Activated naive CD8-positive, alpha-beta T cell treated with anti-CD3 and anti-CD28 coated beads for 36 hours (primary cell): ENCODE measurements around the gene LBHD2. TPM values are rescaled to one million over a fixed set of nuclear protein-coding genes. Genes with fewer than 3 reads are reported as not detected.

Experiments used
- DNase-seq: peaks from one replicate; pipeline ENCODE4 v3.0.0; 2021
- H3K27ac Mint-ChIP-seq: one replicate; pipeline ENCODE4 v1.8.0; 2022; ENCODE audit warnings: mild to moderate bottlenecking, moderate library complexity, mixed read lengths
- H3K27me3 Mint-ChIP-seq: one replicate; pipeline ENCODE4 v1.8.0; 2022; ENCODE audit warnings: mild to moderate bottlenecking, mixed read lengths
- H3K36me3 Mint-ChIP-seq: one replicate; pipeline ENCODE4 v1.8.0; 2021; ENCODE audit warnings: mild to moderate bottlenecking, mixed read lengths
- H3K4me1 Mint-ChIP-seq: one replicate; pipeline ENCODE4 v1.8.0; 2021; ENCODE audit warnings: mixed read lengths
- H3K4me3 Mint-ChIP-seq: one replicate; pipeline ENCODE4 v1.8.0; 2022; ENCODE audit warnings: mild to moderate bottlenecking, moderate library complexity, mixed read lengths
- H3K9me3 Mint-ChIP-seq: one replicate; pipeline ENCODE4 v1.8.0; 2022; ENCODE audit warnings: mixed read lengths
- total RNA-seq, 2 experiments: library from RNA; stranded (reverse); gene quantifications; one replicate each; pipeline ENCODE4 v1.2.3, GENCODE V29; 2021

Gene LBHD2
- total RNA-seq, 2 experiments from 2014 or later: not detected

DNA sequence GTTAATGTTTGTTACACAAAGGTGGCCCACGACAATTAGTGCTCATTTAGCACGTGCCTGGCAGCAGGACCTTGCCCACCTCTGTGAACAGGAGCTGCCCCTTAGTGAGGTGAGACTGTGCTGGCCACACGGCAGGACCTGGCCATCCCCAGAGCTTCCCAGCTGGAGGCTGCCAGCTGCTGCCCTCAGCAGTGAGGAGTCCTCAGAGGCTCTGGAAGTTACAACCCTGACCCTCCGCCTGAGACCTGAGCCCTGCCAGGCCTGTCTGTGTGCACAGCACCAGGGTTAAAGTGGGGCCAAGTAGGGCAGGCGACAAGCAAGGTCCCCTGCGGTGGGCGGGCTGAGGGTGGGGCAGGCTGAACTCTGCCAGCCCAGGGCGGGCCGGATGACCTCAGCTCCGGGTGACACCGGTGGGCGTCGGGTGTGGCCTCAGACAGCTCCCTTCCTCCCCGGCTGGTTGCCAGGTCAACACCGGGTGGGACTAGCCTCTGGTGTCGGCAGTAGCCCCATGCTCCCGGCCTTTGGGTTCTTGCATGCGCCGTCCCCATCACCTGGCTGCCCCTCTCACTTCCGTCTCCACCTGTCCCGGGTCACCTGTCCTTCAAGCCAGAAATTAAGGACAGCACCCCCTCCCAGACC is 9.2 kb upstream of the LBHD2 start:
- no peaks in the 10 kb centered on the region for H3K4me1 Mint-ChIP-seq
- H3K27ac Mint-ChIP-seq: no peak overlapping the region
- H3K36me3 Mint-ChIP-seq: no peaks in the 10 kb centered on the region
- DNase-seq: peak; percentile 37
- no peaks in the 10 kb centered on the region for H3K9me3 Mint-ChIP-seq
- no peak overlapping the region for H3K4me3 Mint-ChIP-seq
- H3K27me3 Mint-ChIP-seq: peaks cover 5% of the 10 kb centered on the region

DNA sequence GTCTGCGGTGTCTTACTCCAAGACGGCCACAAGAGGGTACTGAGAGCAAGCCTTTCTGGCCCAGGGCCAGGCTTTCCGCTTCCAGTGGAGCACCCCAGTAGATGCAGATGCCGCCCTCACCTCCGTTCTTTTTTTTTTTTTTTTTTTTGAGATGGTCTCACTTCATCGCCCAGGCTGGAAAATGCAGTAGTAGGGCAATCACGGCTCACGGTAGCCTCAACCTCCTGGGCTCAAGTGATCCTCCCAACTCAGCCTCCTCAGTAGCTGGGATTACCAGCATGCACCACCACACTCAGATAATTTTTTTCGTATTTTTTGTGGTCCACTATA is 5.6 kb upstream of the LBHD2 start:
- Mint-ChIP-seq H3K36me3 (no peaks in the 10 kb centered on the region), H3K9me3 (no peaks in the 10 kb centered on the region), H3K27ac (no peak overlapping the region), H3K4me3 (no peak overlapping the region), H3K27me3 (peaks cover 5% of the 10 kb centered on the region), H3K4me1 (no peaks in the 10 kb centered on the region)
- DNase-seq: peak; percentile 73

DNA sequence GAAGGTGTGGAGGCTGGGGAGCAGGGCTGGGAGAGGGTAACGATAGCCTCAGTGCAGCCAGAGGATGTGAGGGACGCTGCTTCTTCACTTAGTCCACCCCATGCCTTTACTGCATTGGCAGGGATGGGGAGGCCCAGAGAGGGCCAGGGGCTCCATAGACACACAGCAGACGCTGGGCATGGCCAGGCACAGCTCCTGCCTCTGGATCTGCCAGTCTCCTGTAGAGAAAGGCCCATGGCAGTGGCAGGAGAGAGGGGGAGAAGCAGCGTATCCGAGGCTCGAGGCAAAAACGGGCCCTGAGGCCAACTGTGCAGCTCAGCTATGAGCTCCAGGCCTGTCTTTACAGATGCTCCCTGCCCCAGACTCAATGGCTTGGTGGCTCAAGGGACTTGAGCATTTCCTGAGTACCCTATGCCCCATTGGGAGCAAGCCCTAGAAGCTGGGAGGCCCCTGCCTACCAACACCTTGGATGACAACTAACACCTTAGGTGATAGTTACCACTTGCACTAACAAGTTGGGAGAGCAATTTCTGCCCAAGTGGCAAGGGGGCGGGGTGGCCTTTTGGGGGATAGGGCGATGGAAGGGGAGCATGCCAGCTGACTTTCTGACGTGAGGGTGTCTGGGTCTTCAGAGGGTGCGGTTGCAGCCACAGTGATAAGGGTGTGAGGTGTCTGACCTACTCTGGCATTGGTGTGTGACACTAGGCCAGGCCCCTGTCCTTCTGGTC is 5.0 kb upstream of the LBHD2 start:
- no peaks in the 10 kb centered on the region for H3K36me3 Mint-ChIP-seq
- DNase-seq: no peak
- no peak overlapping the region for H3K27ac Mint-ChIP-seq
- H3K4me3 Mint-ChIP-seq: no peak overlapping the region
- no peaks in the 10 kb centered on the region for H3K9me3 Mint-ChIP-seq
- H3K27me3 Mint-ChIP-seq: peaks cover 5% of the 10 kb centered on the region
- no peaks in the 10 kb centered on the region for H3K4me1 Mint-ChIP-seq

DNA sequence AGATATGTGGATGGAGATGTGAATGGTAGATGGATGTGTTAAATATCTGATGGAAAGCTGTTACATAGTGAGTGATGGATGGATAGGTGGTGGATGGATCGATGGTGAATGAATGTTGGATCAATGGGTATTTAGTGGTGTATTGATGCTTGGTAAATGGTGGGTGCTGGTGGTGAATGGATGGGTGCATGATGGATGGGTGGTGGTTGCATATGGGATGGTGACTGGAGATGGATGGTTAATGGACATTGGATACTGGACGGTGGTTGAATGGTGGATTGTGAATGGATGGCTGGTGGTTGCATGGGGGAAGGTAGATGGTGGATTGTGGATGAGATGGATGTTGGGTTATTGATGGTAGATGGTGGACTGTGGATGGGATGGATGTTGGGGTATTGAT is 2.1 kb upstream of the LBHD2 start:
- peaks cover 16% of the 10 kb centered on the region for H3K27me3 Mint-ChIP-seq
- no peaks in the 10 kb centered on the region for H3K4me1 Mint-ChIP-seq
- no peaks in the 10 kb centered on the region for H3K36me3 Mint-ChIP-seq
- H3K27ac Mint-ChIP-seq: no peak overlapping the region
- no peak for DNase-seq
- no peak overlapping the region for H3K4me3 Mint-ChIP-seq
- H3K9me3 Mint-ChIP-seq: no peaks in the 10 kb centered on the region

DNA sequence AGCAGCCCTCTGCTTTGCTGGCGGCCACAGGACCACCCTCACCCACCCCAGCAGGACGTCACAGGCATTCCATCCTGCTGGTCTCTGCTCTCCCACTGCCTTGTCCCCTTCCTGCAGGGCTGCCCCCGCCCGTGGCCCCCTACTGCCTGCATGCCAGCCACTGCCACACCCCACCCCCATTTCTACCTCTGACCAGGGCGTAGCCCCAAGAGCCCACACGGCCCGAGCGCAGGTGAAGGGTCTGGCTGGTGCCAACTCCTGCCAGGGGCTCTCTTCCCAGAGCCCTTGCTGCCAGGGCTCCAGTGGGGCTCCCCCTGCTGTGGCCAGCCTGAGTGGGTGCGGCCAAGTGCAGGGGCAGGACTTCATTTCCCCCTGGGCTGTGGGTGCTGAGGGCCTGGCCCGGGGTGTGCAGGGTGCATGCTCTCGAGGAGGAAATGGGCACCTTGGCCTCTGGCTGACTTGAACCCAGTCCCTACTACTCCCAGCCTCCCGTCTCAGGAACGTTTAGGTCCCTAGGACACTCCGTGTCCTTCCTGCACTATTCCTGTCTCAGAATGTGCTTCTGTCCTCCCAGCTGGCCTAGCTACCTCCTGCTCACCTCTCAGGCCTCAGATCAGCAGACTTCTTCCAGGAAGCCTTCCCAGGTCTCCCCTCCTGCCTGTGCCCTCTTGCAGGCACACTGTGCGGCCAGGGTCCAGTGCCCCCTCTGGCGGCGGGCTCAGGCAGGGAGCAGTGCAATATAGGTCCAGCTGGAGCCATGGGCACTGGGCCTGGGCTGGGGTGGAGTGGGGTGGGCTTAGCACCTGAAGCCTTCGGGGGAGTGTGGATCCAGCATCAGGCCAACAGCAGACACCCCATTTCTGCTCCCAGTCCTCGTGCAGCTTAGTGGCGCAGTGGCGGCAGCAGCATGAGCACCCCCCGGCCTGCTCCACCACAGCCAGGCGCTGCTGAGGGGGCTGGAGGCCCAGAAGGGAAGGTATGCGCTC is 1.4 kb downstream of the LBHD2 start:
- H3K27me3 Mint-ChIP-seq: peaks cover 16% of the 10 kb centered on the region
- H3K9me3 Mint-ChIP-seq: no peaks in the 10 kb centered on the region
- no peaks in the 10 kb centered on the region for H3K4me1 Mint-ChIP-seq
- H3K27ac Mint-ChIP-seq: no peak overlapping the region
- H3K4me3 Mint-ChIP-seq: no peak overlapping the region
- H3K36me3 Mint-ChIP-seq: no peaks in the 10 kb centered on the region
- DNase-seq: no peak

DNA sequence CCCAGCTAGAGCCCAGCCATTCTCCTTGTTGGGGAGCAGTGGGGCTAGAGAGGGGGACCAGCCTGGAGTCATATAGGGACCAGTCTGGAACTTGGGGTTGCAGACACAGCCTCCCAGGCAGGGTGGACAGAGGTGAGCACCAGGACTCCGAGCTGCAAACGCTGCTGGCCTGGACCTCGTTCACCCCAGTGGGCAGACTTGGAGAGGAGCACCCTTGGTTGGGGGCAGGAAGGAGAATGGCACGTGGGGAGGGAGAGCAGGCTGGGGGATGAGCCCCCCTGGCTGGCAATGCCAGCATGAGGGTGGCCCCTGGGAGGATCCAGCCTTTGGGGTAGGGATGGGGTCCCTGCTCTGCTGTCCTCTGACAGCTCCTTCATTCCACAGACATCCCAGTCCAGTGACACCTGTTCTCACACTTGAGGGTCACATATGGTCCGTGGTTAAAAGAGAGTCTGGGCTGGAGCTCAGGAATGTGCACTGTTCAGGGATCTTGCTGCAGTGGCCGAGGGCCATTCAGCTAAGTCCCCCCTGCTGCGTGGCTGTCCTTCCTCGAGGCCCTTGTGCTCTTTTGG is 2.8 kb downstream of the LBHD2 start:
- Mint-ChIP-seq H3K9me3 (no peaks in the 10 kb centered on the region), H3K4me3 (no peak overlapping the region), H3K4me1 (peaks cover 6% of the 10 kb centered on the region), H3K36me3 (no peaks in the 10 kb centered on the region), H3K27me3 (peaks cover 16% of the 10 kb centered on the region), H3K27ac (no peak overlapping the region)
- DNase-seq: no peak

DNA sequence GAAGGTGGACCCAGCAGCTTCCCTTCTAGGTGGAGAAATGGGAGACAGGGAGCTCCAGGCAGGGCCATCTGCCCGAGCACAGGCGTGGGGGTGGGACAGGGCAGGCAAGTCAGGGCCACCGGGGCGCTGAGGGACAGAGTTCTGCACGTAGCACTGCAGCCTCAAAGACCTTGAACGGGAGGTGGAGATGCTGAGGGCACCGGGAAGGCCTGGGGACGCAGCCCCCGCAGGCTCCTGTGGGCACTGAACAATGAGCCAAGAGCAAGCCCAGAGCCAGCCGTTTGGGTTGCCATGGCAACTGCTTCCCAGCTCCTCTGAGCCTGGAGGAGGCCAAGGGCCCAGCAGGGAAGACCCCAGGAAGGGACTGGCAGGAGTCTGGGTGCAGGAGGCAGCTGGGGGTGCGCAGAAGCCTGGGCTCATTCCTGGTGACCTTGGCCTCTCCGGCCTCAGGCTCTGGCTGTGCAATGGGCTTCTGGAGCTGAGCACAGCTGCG is 3.4 kb downstream of the LBHD2 start:
- peaks cover 8% of the 10 kb centered on the region for H3K4me1 Mint-ChIP-seq
- no peak overlapping the region for H3K27ac Mint-ChIP-seq
- no peaks in the 10 kb centered on the region for H3K36me3 Mint-ChIP-seq
- H3K9me3 Mint-ChIP-seq: no peaks in the 10 kb centered on the region
- no peak overlapping the region for H3K4me3 Mint-ChIP-seq
- H3K27me3 Mint-ChIP-seq: peaks cover 16% of the 10 kb centered on the region
- DNase-seq: no peak

DNA sequence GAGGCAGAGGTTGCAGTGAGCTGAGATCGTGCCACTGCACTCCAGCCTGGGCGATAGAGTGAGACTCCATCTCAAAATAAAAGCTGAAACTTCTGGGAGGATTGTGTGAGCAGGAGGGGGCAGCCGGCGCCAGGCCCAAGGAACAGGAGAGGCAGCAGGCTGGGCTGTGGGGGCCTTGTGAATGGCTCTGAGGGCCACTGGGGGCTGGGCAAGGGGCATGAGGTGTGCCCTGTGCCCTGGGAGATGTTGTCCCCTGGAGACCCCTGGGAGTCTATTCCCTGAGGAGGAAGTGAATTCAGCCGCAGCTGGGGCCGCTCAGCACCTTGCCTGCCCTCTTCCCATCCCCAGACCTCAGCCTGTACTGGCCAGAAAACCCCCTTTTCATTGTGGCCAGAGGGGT is 4.9 kb downstream of the LBHD2 start:
- no peak overlapping the region for H3K27ac Mint-ChIP-seq
- no peak overlapping the region for H3K4me3 Mint-ChIP-seq
- H3K36me3 Mint-ChIP-seq: no peaks in the 10 kb centered on the region
- no peaks in the 10 kb centered on the region for H3K9me3 Mint-ChIP-seq
- peaks cover 16% of the 10 kb centered on the region for H3K27me3 Mint-ChIP-seq
- H3K4me1 Mint-ChIP-seq: peaks cover 8% of the 10 kb centered on the region
- DNase-seq: no peak

DNA sequence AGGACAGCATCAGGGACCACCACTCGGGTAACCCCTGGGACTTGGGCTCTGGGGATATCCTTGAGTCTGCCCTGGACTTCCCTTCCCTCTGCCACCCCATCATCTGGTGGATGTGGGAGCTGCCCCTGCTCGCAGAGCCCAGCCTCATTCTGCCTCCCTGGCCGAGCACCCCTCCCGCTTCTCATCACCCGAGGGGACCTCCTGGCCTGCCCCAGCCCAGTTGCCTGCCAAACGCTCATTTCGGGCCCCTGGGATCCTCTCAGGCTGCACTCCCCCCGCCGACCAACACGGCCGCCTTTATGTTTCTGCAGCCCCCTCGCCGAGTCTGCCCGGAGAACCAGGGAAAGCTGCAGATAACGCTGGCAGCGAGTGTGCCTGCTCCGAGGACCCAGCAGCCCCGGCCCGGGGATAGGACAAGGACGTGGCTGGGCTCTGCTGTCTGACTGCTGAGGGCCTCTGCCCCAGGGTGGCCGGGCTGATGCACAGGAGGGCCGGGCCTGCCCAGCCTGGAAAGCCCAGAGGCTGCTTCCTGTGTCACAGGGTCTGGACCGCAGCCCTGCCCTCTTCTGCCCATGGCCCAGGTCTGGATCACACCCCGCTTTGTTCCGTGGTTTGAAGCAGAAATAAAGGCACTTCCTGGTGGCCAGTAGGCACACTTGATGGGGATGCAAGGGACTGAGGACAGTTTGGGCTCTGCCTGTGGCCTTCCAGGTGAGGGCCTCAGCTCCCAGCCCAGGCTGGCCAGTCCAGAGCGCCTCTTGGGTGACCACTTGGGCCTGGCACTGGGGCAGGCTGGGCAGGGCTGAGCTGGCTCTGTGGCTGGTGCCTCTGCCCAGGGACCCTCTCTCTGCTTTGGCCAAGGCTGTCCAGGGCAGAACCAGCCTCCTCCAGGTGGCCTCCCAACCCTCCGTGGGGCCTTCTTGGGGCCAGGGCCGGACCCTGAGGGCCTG is 5.7 kb downstream of the LBHD2 start:
- Mint-ChIP-seq H3K4me1 (peaks cover 8% of the 10 kb centered on the region), H3K27ac (no peak overlapping the region), H3K9me3 (no peaks in the 10 kb centered on the region), H3K27me3 (peaks cover 12% of the 10 kb centered on the region), H3K36me3 (no peaks in the 10 kb centered on the region), H3K4me3 (no peak overlapping the region)
- DNase-seq: no peak

DNA sequence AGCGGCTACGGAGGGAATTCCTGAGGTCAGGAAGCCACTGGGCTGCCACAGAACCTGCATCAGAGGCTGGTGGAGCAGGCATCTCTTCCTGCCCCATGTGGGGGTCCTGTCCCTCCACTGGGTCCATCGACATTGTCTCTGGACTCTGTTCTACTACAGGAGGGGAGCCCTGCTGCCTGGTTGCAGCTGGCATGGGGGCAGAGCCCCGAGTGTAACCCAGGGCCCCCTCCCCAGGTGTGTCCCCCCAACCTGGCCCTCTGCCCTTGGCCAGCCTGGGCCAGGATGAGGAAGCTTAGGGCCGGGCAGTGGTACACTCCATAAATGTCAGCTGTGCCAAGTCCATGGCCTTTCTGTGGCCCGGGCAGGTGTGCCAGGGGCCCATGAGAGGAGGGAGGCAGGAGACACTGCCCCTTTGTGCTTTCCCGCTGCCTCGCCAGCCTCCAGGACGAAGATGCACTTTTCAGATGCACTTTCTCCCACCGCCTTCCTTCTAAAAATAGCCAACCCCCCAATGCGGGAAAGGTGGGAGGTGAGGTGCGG is 6.5 kb downstream of the LBHD2 start:
- Mint-ChIP-seq H3K27ac (no peak overlapping the region), H3K4me3 (peak overlapping the region; percentile 55), H3K9me3 (no peaks in the 10 kb centered on the region), H3K27me3 (peaks cover 9% of the 10 kb centered on the region), H3K36me3 (no peaks in the 10 kb centered on the region), H3K4me1 (peaks cover 8% of the 10 kb centered on the region)
- DNase-seq: no peak

DNA sequence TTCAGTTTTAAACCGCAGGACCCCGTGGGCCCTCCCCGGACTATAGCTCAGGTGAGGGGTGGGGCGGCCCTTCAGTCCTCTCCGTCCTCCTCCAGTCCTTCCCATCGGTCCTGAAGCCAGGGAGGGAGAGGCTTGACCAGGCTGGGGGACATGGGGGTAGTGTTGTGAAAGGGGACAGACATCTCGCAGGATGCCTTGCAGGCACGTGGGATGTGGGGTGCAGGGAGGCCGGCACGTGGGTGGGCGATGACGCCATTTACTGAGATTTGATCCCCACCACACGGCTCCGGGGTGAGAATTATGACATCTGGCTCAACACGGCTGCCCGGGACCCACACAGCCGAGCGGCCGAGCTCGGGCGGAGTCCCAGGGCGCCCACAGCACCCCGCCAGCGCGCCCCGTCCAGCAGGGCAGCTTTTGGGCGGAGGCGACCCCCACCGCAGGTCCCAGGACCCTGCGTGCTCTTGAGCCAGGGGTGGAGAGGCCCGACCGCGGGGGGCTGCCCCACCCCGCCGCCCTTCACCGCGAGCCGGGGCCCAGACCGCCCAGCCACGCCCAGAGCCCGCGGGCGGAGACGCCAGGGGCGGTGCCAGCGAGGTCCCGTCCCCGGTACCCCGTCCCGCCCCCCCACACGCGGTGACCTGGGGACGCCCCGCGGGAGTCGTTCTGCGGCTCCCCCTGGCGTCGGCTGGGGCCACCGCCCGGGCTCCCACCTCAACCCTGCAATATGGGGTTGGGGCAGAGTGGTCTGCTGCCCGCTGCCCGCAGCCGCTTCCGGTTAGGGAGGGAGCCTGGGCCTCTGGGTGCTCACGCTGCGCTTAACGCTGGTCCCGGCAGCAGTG is 7.3 kb downstream of the LBHD2 start:
- Mint-ChIP-seq H3K36me3 (no peaks in the 10 kb centered on the region), H3K27me3 (peaks cover 6% of the 10 kb centered on the region), H3K27ac (no peak overlapping the region), H3K4me3 (peak overlapping the region; percentile 55), H3K9me3 (no peaks in the 10 kb centered on the region), H3K4me1 (peaks cover 8% of the 10 kb centered on the region)
- DNase-seq: peak; percentile 78

DNA sequence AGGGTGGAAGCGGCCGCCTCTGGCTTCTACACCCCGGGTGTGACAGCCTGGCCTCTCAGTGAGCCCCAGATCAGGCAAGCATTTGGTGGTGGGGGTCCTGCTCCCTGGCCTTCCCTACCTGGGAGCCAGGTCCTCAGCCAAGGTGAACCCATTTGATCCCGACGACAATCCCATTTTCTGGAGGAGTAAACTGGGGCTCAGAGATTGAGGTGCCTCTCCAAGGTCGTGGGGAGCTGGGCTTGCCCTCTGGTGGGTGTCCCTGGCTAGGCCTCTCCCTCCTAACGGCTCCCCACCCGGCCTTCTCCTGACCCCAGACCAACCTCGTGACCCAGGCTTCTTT is 7.8 kb downstream of the LBHD2 start:
- Mint-ChIP-seq H3K27ac (no peak overlapping the region), H3K4me3 (peak overlapping the region; percentile 22), H3K9me3 (no peaks in the 10 kb centered on the region), H3K36me3 (no peaks in the 10 kb centered on the region), H3K4me1 (peaks cover 8% of the 10 kb centered on the region), H3K27me3 (peaks cover under 1% of the 10 kb centered on the region)
- DNase-seq: no peak

DNA sequence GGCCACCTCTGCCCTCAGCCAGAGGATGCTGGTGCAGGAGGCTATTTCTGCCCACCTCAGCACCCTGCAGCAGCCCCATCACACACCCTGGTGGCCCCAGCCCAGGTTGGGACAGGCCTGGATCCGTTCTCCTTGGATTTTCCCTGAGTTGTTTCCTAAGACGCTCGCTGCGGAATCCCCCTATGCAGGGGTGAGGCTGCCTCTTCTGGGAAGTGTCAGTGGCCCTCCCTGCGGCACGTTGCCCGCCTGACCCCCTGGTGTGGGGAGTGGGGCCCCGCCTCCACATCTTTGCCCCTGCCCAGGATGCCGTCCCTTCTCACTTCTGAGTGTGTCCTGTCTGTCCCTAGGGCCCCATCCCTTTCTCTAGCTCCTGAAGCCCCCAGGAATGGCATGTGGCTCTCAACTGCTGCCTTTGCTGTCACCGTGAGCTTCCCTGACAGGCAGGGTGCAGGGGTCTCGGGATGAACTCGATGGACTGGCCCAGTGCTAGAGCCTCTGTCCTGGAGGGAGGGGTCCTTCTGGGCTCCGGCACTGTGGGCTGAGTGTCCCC is 9.9 kb downstream of the LBHD2 start:
- DNase-seq: no peak
- Mint-ChIP-seq H3K4me3 (no peak overlapping the region), H3K27ac (no peak overlapping the region), H3K4me1 (peaks cover 8% of the 10 kb centered on the region), H3K36me3 (no peaks in the 10 kb centered on the region), H3K27me3 (no peaks in the 10 kb centered on the region), H3K9me3 (no peaks in the 10 kb centered on the region)
